ENCODE data around the gene KRT8.

KRT8 gene

DNA sequence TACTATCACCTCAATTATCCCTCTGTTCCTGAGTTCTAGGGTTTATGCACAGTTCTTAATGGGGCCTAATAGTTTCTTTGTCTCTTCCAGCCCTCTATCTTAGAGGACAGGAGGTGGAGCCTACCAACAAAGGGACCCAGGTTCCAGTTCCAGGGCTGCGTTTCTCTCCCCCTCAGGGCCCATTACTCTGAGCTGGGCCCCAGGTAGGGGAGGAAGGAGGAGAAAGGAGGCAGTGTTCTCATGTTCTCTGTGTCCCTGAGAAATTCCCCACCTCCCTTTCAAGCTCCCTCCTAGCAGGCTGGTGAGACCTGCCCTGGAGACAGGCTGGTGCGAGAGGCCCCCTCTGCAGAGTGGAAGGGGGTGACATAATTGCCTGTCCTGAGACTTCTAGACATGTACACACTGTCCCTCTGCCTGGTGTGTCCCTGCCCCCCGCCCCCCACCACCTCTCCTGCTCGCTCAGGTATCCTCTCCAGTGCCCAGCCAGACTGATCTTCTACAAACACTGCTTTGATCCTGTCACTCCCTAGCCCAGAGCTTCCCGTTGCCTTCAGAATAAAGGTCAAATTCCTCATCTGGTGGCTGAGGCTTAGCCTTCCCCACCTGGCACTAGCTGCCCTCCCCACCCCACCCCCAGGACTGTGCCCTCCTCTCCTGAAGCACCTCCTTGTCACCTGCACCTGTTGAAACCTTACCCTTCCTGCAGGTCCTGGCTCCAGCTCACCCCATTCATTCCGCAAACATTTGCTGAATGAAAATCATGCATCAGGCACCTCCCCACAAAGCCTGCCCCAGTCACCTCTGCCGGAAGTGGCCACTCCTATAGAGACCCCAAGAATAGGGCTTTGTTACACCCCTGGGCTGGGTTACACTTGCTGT lies 21.1 kb upstream of the KRT8 start:
- no peak for DNase-seq (ENCODE audit: low read depth in 1 of 2, low spot score in 1 of 2)

DNA sequence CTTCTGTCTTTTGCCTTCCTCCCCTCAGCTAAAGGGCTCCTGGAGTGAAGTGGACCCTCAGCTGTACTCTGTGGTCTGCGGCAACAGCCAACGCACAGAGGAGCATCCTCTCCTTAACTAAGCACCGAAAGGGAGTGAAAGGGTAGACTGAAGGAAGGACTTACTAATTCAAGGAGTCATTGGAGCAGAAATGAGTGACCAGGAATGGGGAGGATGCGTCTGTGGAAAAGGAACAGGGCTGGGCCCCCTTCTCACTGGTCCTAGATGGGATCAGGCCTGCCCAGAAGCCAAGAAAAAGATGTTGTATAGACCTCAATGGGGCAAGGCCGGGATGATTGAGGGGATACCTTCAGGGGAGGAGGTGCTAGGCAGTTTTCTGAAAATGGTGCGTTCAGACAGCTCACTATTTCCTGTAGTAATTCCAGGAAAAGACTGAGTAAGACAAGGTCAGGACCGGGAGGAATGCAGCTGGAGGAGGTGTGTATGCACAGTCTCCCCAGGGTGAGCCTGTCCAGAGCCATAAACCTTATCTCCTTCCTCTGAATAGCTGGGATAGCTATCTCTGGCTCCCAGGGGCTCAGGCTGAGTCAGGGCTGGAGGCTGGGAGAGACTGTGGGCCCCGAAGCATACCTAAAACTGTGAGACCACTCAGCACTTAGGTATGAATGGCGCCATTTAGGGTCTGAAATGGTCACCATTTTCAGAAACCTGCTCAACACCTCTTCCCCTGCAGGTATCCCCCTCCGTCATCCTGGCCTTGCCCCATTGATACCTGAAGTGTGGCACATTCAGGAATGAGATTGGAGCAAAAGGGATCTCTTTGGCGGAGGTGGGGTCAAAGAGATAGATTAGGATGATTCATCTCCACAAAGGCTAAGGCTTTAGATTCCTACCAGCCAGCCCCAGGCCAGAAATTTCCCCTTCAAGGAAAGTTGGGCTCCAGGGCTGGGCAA lies 20.2 kb upstream of the KRT8 start:
- no peak for DNase-seq (ENCODE audit: low read depth in 1 of 2, low spot score in 1 of 2)

DNA sequence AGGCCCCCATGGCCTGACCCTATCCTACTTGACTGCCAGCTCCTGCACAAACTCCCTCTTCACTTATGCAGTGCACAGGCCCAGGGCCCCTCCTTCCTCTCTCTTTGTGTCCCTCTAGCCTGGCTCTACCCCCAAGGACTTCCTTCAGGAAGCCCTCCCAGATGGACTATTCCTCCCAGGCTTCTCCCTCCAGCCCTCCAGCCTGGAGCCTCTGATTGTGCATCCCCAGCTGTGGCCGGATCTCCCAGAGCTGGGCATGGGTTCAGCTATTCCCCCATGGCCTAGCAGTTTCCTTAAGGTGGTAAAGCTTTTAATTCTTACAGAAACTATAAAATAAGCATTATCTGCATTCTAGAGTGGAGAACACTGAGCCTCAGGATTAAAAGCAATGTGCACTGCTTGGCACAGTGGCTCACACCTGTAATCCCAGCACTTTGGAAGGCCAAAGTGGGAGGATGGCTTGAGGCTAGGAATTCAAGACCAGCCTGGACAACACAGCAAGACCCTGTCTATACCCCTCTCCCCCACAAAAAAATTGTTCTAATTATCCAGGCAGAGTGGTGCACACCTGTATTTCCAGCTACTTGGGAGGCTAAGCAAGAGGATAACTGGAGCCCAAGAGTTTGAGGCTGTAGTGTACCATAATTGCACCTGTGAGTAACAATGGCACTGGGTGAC lies 16.8 kb upstream of the KRT8 start:
- no peak for DNase-seq (ENCODE audit: low read depth in 1 of 2, low spot score in 1 of 2)

DNA sequence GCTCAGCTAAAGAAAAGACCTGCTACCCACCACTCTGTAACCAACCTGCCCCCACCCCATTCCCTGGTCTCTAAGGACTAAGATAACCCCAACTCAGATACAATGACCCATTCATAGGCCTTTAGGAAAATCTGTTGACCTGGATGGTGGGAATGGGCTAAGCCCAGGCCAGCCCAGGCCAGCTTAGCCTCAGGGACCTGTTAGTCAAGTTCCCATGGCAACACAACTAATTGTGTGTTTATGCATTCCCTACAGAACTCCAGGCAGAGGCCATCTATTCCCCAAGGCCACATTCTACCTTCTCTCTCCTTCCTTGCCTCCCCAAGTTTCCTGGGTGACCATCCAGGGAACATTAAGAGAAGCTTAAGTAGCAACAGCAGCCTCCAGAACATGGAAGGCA lies 16.1 kb upstream of the KRT8 start:
- no peak for DNase-seq (ENCODE audit: low read depth in 1 of 2, low spot score in 1 of 2)

DNA sequence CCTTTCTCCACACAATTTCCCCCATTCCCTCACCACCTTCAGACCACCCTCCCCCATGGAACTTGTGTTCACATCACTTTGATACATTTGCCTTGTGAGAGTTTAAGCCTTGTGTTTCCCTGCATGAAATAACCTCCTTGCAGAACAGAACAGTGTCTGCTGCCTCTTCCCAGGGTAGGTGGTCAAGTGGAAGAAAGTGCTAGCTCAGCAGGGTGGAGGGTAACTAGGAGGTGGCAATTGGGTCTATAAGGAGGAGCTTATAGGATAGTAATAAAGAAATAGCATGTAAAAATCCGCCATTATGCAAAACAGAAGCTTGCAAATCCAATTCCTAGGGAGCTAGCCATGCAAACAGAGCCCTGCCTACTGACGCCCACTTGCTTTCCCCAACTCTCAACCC lies 13.9 kb upstream of the KRT8 start:
- DNase-seq (ENCODE audit: low read depth in 1 of 2, low spot score in 1 of 2), result no peak

DNA sequence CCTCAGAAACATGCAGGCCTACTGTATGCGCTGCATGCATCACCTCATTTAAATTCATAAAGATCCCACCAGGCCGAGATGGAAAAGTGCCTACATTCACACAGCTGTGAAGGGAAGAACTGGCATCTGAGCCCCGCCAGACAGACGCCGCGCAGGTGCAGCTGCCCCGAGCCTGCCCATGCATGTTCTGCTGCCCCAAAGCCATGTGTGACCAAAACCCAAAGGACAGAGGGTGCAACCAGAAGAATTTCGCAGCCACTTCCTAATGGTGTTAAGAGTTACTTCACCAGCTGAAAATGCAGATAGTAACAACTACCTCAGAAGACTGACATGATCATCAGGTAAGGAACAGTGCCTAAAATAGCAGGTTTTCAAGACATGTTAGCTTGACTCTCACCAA lies 13.5 kb upstream of the KRT8 start:
- DNase-seq (ENCODE audit: low read depth in 1 of 2, low spot score in 1 of 2), result no peak

DNA sequence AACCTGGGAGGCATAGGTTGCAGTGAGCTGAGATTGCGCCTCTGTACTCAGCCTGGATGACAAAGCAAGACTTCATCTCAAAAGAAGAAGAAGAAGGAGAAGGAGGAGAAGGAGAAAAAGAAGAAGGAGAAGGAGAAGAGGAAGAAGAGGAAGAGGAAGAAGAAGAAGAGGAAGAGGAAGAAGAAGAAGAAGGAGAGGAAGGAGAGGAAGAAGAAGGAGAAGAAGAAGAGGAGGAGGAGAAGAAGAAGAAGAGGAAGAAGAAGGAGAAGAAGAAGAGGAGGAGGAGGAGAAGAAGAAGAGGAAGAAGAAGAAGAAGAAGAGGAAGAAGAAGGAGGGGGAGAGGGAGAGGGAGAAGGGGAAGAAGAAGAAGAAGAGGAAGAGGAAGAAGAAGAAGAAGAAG lies 12.9 kb upstream of the KRT8 start:
- DNase-seq (ENCODE audit: low read depth in 1 of 2, low spot score in 1 of 2), result no peak

DNA sequence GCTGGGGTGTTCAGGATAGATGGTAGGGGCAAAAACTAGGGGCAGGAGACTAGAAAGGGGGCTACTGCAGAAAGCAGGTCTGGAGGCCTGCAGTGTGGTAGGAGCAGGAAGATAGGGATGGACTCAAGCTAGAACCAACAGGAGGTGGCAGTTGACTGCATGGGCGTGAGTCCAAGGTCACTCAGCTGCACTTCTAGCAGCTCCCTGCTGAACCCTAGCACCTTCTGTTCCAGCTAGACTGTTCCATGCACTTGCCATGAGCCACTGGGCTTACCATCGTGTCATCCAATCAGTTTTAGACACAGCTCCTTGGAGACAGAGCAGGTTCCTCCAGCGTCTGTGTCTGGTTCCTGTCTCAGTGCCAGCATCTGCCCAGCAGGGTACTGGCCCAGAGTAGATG lies 11.3 kb upstream of the KRT8 start:
- no peak for DNase-seq (ENCODE audit: low read depth in 1 of 2, low spot score in 1 of 2)

DNA sequence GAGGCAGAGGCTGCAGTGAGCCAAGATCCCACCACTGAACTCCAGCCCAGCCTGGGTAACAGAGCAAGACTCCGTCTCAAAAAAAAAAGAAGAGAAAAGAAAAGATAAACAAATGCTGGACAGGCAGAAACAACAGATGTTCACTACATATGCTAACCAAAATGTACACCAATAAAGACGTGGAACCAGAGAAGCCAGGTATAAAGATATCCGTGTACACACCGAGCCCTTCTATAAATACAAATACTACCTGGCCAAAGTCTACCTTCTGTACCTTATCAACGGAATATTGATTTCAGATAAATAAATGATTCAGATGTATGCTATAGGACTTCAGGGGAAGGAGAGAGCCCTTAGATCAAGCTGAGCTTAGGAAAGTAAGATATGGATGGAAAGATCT lies 10.8 kb upstream of the KRT8 start:
- no peak for DNase-seq (ENCODE audit: low read depth in 1 of 2, low spot score in 1 of 2)

DNA sequence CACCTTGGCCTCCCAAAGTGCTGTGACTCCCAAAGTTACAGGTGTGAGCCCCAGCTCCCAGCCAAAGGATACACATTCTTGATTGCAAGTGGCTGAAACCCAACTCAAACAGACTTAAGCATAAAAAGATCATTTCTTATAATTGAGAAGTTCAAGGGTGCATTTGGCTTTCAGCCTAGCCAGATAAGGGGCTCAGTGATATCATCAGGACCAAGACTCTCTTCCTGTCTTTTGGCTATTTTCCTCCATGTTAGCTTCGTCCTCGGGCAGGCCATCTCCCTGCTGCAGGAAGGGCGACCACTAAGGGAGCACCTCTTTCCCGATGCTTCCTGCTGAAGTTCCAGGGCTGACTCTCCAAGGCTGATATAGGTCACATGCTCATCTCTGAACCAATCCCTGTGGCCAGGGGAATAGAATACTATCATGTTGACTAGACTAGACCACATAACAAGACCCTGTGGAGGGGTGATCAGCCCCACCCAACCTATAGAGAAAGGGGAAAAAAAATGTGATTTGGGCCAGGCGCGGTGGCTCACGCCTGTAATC lies 9.8 kb upstream of the KRT8 start:
- no peak for DNase-seq (ENCODE audit: low read depth in 1 of 2, low spot score in 1 of 2)

DNA sequence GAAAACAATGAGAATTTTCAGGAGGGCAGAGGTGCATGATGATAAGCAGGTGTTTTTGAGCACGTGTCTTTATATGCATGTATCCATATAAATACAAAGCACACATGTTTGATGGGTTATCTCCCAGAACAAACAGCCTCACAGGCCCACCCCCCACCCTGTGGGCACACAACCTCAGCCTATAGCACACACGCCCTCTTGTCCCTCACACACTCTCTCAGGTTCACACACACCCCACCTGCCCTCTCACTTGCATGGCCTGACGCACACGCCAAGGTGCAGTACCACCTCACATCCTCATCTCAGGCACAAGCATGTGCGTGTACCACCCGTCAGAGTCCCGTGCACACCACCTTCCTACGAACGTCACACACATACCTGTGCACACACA lies 8.6 kb upstream of the KRT8 start:
- DNase-seq (ENCODE audit: low read depth in 1 of 2, low spot score in 1 of 2), result no peak

DNA sequence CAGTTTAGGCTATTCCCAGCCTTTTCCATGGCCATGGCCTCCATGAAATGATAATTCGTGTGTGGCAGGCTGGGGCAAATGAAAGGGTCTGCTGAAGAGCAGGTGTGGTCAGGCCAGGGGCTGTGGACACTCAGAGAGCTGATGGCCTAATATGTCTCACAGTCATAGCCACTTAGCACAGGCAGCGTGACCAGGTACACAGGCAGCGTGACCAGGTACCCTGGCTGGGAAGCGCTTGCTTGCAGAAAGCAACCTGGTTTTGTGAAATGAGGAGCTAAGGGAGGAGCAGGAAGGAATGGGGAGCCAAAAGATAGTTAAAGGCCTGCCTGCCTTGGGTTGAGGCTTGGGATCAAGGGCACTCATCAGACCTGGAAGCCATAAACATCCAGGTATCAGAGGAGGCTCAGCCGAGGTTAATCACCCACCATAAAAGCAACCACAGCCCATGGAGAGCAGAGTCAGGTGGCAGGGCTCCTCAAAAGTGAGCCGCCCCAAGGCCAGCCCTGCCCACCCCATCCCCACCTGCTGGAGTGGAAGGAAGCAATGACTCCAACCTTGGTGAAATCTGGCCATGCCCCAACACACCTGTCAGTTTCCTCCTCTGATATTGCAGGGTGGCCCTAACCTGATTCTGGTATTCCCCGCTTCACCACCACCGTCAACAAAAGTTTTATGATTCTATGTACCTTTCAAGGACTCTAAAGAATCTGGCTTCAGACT lies 8.0 kb upstream of the KRT8 start:
- no peak for DNase-seq (ENCODE audit: low read depth in 1 of 2, low spot score in 1 of 2)

DNA sequence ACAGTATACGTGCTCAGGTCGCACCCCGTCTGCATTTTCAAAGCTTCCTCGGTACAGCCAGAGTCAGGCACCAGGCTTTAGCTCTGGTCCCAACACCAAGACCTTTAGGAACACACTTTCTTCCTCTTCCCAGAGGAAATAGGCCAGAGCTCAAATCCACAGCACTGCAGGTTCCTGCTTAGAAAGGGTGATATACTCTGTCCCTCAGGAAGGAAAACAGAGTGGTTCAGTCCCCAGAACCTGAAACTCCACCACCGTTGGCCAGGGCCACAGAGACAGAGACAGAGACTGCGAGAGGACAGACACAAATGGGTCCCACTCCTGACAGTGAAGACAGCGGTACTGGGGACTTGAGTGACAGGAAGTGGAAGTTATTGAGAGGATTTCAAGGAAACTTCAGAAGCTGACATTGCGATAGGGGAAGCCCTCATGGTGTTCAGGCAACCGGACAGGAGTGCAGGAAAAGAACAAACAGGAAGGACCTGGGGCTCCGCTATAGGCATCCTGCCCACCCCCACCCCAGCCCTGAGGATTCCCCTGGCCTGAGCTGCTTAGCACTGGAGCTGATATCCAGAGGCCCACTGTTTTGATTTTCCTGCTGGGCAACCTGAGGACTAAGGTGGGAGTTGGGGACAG lies 5.5 kb upstream of the KRT8 start:
- DNase-seq (ENCODE audit: low read depth in 1 of 2, low spot score in 1 of 2), result no peak

DNA sequence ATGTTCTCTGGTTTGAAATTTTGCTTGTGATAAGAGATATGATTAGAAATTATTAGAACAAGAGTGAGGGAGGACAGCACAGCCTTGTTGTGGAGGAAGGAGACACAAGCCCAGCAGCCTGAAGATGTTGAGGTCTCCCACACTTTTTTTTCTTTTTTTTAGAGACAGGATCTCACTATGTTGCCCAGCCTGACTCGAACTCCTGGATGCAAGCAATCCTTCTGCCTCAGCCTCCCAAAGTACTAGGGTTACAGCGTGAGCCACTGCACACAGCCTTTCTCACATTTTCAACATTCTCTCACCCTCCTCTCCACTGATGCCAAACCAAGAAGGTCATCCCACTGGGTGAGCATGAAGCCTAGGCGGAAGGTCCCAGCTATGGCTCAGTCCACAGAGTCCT lies 4.9 kb upstream of the KRT8 start:
- DNase-seq (ENCODE audit: low read depth in 1 of 2, low spot score in 1 of 2), result no peak

DNA sequence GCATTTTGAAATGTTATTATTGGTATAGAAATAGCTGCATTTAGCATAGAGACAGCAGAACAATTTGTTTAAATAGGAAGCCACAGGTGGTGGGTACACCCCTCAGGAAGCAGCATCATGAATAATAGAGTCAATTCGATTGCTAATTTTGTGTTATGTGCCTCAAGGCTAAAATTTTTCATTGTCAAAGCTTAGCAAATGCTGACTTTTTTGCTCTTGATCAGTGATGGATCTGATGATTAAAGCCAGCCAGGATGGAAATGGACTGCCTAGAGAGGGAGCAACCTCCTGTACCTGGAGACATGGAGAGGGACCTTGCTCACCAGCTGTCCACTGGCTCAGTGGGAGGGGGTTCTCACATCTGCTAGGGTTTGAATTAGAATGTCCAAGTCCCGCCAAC lies 4.5 kb upstream of the KRT8 start:
- no peak for DNase-seq (ENCODE audit: low read depth in 1 of 2, low spot score in 1 of 2)

DNA sequence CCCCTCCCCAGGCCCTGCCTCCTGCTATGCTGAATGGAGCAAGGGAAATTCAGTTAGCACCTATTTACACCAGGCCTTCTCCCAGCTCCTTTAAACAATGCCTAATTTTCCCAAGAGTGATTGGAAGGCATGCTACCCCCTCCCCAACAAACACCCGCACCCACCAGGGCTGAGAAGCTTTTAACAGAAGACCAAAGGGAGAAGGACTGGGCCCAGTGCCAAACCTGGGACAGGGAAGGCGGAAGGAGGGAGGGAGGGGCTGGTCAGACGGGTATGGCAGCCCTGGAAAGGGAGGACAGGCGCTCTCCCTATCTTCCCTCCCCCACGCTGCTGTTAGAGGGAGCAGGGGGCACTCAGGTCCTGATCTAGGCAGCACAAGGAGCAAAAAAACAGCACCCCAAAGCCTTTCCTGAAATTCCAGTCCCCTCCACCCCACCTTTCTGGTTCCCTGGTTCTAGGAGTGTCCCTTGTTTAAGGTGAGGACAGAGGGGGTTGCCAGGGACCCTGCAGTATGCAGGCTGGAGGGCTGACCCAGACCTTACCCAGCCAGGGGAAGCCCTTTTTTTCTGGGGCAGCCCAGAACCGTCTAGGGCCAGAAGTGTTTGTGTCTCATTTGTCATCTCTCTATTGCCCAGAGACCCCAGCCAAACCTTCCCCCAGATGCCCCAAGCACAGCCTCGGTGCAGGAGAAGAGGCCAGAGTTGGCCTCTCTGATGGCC lies 2.4 kb upstream of the KRT8 start:
- DNase-seq (ENCODE audit: low read depth in 1 of 2, low spot score in 1 of 2), result no peak

DNA sequence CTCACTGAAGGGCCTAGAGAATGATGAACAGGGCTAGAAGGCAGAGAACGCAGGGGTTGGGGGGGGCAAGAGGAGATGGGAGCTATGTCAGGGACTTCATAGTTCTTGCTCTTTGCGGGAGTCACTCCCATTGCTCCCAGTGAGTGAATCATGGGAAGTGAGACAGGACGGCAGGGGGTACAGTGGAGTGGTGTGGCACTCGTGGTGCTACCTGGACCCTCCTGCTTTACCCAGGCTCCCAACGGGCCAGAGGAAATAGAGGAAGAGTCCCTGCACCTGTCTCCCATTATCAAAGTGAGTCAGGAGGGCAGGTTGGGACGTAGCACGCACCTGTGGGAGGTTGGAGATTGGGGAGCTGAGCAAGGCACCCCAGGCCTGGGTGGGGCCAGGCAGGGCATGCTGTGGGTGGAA lies 1.3 kb upstream of the KRT8 start:
- no peak for DNase-seq (ENCODE audit: low read depth in 1 of 2, low spot score in 1 of 2)

DNA sequence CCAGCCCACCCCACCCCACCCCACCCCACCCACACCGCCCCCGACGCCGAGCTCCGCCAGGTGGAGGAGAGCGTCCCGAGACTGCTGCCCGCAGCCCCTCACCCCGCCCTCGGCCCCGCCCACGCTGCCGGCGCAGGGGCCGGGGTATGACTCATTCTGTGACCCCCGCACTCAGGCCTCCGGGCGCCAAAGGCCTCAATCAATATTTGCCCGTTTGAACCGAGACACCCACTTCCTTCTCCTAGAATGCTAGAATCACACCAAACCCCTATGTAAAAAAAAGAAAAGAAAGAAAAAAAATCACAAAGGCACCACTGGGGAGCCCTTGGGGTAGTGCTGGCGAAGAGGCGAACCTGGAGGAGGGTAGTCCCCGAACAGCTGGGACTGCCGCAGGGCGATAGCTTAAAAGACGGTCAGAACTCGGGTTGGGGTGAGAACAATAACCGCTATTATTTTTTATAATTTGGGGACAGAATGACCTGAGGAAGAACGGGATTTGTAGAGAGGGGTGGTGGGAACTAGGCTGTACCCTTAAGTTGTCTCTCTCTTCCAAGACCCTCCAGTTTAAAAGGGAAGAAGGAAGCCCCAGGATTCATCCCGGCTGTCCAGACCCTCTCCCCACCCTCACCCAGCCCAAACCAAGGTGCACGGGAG lies 894 bp downstream of the KRT8 start:
- no peak for DNase-seq (ENCODE audit: low read depth in 1 of 2, low spot score in 1 of 2)

DNA sequence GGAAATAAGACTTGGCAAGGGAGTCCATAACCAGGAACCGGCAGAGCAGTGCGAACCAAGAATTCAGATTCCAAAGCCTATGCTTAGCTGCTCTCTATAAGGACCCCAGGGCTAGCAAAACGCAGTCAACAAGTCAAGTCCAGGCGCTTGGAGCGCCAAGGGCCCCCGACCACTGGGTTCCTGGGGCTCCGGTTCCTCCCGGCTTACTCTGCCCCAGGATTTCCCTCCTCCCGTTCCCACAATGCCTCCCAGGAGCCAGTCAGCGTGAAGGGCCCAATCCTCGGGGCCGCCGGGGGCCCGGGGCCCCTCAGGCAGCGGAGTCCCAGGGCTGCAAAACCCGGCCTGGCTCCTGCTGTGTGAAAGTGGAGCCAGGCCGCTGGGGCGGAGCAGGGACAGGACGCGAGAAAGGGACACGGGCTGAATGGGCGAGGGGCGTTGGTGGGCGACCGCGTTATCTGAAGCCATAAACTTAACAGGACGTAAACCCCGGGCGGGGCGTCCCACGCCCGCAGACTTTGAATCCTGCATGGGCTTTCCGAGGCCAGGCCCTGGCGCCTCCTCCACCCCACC lies 1.5 kb downstream of the KRT8 start:
- DNase-seq (ENCODE audit: low read depth in 1 of 2, low spot score in 1 of 2), result peak; percentile 15 to 46
